Neural cell (in vitro differentiated cells): Measurements from ENCODE around the gene CABLES2. TPM values are rescaled to one million over a fixed set of nuclear protein-coding genes. Genes with fewer than 3 reads are reported as not detected.

Experiments
- H2AFZ ChIP-seq: fragments of 200-600, 300-800 bp; sonication (generic), shearing (Covaris generic); 2 replicates; pipeline ENCODE4 v1.6.0; 2014; ENCODE audit warnings: low read depth, mild to moderate bottlenecking, antibody characterized with exemption, low read length, moderate library complexity
- H3F3A ChIP-seq: fragments of 200-600 bp; shearing (Covaris generic); 2 replicates; pipeline ENCODE4 v1.6.1; 2016; ENCODE audit warnings: mild to moderate bottlenecking, moderate library complexity, mixed read lengths, antibody characterized with exemption, low read length; ENCODE audit not compliant: insufficient read depth, poor library complexity, severe bottlenecking
- H3K27ac ChIP-seq: fragments of 200-600, 300-800 bp; sonication (generic), shearing (Covaris generic); 2 replicates; pipeline ENCODE4 v1.5.1; 2014; ENCODE audit warnings: mild to moderate bottlenecking, low read length, moderate library complexity
- H3K27me3 ChIP-seq: fragments of 300-800, 200-600 bp; sonication (generic), shearing (Covaris generic); 2 replicates; pipeline ENCODE4 v1.6.0; 2014; ENCODE audit warnings: mild to moderate bottlenecking, low read depth, low read length, moderate library complexity; ENCODE audit not compliant: insufficient read depth
- H3K36me3 ChIP-seq: fragments of 300-800, 200-600 bp; sonication (generic), shearing (Covaris generic); 2 replicates; pipeline ENCODE4 v1.5.1; 2014; ENCODE audit warnings: mild to moderate bottlenecking, antibody characterized with exemption, low read length, moderate library complexity; ENCODE audit not compliant: insufficient read depth
- H3K4me2 ChIP-seq: fragments of 300-800, 200-600 bp; sonication (generic), shearing (Covaris generic); 2 replicates; pipeline ENCODE4 v1.6.0; 2014; ENCODE audit warnings: mild to moderate bottlenecking, low read length
- H3K4me3 ChIP-seq: fragments of 300-800, 200-600 bp; sonication (generic), shearing (Covaris generic); 2 replicates; pipeline ENCODE4 v1.5.1; 2014; ENCODE audit warnings: mild to moderate bottlenecking, low read length, moderate library complexity
- H3K79me2 ChIP-seq: fragments of 200-600 bp; shearing (Covaris generic); replicated peaks from 2 replicates; pipeline ENCODE4 v1.6.0; 2014; ENCODE audit warnings: mild to moderate bottlenecking, low read length, moderate library complexity; ENCODE audit not compliant: insufficient read depth
- H3K9ac ChIP-seq: fragments of 300-800, 200-600 bp; sonication (generic), shearing (Covaris generic); 2 replicates; pipeline ENCODE4 v1.6.1; 2016; ENCODE audit warnings: mild to moderate bottlenecking, low read length, mixed read lengths
- H3K9me2 ChIP-seq: fragments of 200-600 bp; shearing (Covaris generic); 2 replicates; pipeline ENCODE4 v1.6.1; 2016; ENCODE audit warnings: mild to moderate bottlenecking, low read length, mixed read lengths; ENCODE audit not compliant: insufficient read depth
- H3K9me3 ChIP-seq: fragments of 200-600, 300-800 bp; sonication (generic), shearing (Covaris generic); 2 replicates; pipeline ENCODE4 v1.6.1; 2016; ENCODE audit warnings: mild to moderate bottlenecking, mixed run types, low read length, moderate library complexity, mixed read lengths
- H4K20me1 ChIP-seq: fragments of 200-600 bp; shearing (Covaris generic); 2 replicates; pipeline ENCODE4 v1.6.1; 2016; ENCODE audit warnings: mild to moderate bottlenecking, mixed run types; ENCODE audit not compliant: insufficient read depth
- EP300 ChIP-seq: fragments of 450-650 bp; conservative IDR thresholded peaks from 2 replicates; pipeline ENCODE4 v1.6.1; 2014; ENCODE audit warnings: antibody characterized with exemption, mild to moderate bottlenecking, moderate library complexity; ENCODE audit not compliant: poor library complexity, severe bottlenecking
- EZH2 ChIP-seq: fragments of 200-600, 300-800 bp; shearing (Covaris generic), sonication (generic); IDR thresholded peaks from 2 replicates; pipeline ENCODE4 v1.6.1; 2014; ENCODE audit warnings: antibody characterized with exemption, low read length, borderline replicate concordance, mild to moderate bottlenecking; ENCODE audit not compliant: insufficient read depth, poor library complexity, severe bottlenecking
- MXI1 ChIP-seq: fragments of 450-650 bp; conservative IDR thresholded peaks from 2 replicates; pipeline ENCODE4 v1.6.1; 2014; ENCODE audit warnings: antibody characterized with exemption, mild to moderate bottlenecking; ENCODE audit not compliant: poor library complexity, severe bottlenecking
- POLR2AphosphoS5 ChIP-seq: IDR thresholded peaks from 2 replicates; pipeline ENCODE4 v1.6.1; 2012
- RAD21 ChIP-seq: fragments of 450-650 bp; conservative IDR thresholded peaks from 2 replicates; pipeline ENCODE4 v1.6.1; 2014; ENCODE audit warnings: antibody characterized with exemption, mild to moderate bottlenecking, moderate library complexity
- SMC3 ChIP-seq: fragments of 450-650 bp; conservative IDR thresholded peaks from 2 replicates; pipeline ENCODE4 v1.6.1; 2014; ENCODE audit warnings: antibody characterized with exemption, mild to moderate bottlenecking, moderate library complexity; ENCODE audit not compliant: poor library complexity
- TAF1 ChIP-seq: IDR thresholded peaks from 2 replicates; pipeline ENCODE4 v1.6.1; 2012; ENCODE audit warnings: low read depth
- polyA plus RNA-seq: library from polyadenylated mRNA; depleted of rRNA; stranded (reverse); fragments of >200 nt; gene quantifications from 2 replicates; pipeline ENCODE4 v1.2.3, GENCODE V29; 2014
- TF ChIP-seq, protein P1 (sequence below): fragments of 450-650 bp; IDR thresholded peaks from 2 replicates; pipeline ENCODE4 v1.5.1; 2014; ENCODE audit warnings: antibody characterized with exemption, mild to moderate bottlenecking, moderate library complexity; ENCODE audit not compliant: poor library complexity, severe bottlenecking
- TF ChIP-seq, protein P2 (sequence below): IDR thresholded peaks from 2 replicates; pipeline ENCODE4 v1.6.1; 2012; ENCODE audit warnings: borderline replicate concordance

The CABLES2 gene
- polyA plus RNA-seq, 1 donor from 2014 or later, result 8.3 TPM

DNA sequence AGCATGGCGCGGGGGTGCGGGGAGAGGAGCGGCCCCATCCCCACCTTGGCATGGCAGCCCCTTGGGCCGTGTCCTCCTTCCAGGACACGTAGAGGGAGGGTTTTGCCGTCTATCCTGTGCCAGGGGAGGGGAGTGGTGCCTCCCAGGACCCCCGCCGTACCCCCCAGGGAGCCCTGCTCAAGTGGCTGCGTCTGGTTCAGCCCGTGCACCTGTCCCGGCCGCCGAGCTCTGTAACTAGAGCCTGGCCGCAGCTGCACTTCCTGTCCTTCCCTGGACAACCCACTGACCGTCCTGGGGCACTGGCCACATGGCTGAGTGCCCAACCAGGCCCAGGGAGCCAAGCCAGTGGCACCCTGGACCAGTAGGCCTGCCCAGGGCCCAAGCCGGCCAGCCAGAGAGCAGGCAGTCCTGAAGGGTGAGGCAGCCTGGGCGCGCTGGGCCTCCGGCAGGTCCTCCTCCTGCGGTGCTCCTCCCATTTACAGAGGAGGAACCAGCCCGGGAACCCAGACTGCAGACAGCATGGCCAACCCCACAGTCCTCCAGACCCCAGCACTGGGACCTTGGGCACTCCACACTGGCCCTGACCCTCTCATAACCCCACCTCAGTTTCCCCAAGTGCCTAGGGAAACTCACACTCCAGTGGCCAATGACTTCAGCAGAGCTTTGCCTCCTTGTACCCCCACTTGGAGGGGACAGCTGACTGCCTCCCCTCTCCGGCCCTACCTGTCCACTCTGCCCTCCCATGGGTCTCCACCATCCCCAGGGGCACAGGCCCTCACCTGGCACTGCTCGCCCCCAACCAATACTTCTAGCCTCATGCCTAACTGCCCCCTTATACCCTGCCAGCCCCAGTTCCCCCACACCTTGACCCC, 48.7 kb downstream of the CABLES2 start:
- H3K27ac ChIP-seq, result no peak overlapping the region
- no peaks in the 10 kb centered on the region for H3K79me2 ChIP-seq
- H3K4me3 ChIP-seq, result no peak overlapping the region
- no peaks in the 10 kb centered on the region for H3K9me3 ChIP-seq
- no peaks in the 10 kb centered on the region for H3K9me2 ChIP-seq
- H2AFZ ChIP-seq, result no peak overlapping the region
- no peaks in the 10 kb centered on the region for H3K27me3 ChIP-seq
- TF ChIP-seq, protein P1, sequence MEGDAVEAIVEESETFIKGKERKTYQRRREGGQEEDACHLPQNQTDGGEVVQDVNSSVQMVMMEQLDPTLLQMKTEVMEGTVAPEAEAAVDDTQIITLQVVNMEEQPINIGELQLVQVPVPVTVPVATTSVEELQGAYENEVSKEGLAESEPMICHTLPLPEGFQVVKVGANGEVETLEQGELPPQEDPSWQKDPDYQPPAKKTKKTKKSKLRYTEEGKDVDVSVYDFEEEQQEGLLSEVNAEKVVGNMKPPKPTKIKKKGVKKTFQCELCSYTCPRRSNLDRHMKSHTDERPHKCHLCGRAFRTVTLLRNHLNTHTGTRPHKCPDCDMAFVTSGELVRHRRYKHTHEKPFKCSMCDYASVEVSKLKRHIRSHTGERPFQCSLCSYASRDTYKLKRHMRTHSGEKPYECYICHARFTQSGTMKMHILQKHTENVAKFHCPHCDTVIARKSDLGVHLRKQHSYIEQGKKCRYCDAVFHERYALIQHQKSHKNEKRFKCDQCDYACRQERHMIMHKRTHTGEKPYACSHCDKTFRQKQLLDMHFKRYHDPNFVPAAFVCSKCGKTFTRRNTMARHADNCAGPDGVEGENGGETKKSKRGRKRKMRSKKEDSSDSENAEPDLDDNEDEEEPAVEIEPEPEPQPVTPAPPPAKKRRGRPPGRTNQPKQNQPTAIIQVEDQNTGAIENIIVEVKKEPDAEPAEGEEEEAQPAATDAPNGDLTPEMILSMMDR, result no peak
- TF ChIP-seq EZH2, result no peak
- no peak for TF ChIP-seq SMC3
- no peak for TF ChIP-seq RAD21
- TF ChIP-seq, protein P2, sequence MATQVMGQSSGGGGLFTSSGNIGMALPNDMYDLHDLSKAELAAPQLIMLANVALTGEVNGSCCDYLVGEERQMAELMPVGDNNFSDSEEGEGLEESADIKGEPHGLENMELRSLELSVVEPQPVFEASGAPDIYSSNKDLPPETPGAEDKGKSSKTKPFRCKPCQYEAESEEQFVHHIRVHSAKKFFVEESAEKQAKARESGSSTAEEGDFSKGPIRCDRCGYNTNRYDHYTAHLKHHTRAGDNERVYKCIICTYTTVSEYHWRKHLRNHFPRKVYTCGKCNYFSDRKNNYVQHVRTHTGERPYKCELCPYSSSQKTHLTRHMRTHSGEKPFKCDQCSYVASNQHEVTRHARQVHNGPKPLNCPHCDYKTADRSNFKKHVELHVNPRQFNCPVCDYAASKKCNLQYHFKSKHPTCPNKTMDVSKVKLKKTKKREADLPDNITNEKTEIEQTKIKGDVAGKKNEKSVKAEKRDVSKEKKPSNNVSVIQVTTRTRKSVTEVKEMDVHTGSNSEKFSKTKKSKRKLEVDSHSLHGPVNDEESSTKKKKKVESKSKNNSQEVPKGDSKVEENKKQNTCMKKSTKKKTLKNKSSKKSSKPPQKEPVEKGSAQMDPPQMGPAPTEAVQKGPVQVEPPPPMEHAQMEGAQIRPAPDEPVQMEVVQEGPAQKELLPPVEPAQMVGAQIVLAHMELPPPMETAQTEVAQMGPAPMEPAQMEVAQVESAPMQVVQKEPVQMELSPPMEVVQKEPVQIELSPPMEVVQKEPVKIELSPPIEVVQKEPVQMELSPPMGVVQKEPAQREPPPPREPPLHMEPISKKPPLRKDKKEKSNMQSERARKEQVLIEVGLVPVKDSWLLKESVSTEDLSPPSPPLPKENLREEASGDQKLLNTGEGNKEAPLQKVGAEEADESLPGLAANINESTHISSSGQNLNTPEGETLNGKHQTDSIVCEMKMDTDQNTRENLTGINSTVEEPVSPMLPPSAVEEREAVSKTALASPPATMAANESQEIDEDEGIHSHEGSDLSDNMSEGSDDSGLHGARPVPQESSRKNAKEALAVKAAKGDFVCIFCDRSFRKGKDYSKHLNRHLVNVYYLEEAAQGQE, result no peak
- no peak for TF ChIP-seq EP300
- no peak for TF ChIP-seq MXI1
- no peak for TF ChIP-seq TAF1
- TF ChIP-seq POLR2AphosphoS5, result no peak
- no peak overlapping the region for H3K9ac ChIP-seq
- no peaks in the 10 kb centered on the region for H3F3A ChIP-seq
- H4K20me1 ChIP-seq, result no peaks in the 10 kb centered on the region
- no peaks in the 10 kb centered on the region for H3K36me3 ChIP-seq
- H3K4me2 ChIP-seq, result no peak overlapping the region

GRCh38 chr20:62357681-62358080, 49.4 kb downstream of the CABLES2 start:
- no peaks in the 10 kb centered on the region for H3K9me3 ChIP-seq
- H3K9me2 ChIP-seq, result no peaks in the 10 kb centered on the region
- no peak overlapping the region for H3K4me3 ChIP-seq
- no peak overlapping the region for H3K27ac ChIP-seq
- no peaks in the 10 kb centered on the region for H3F3A ChIP-seq
- H3K9ac ChIP-seq, result no peak overlapping the region
- TF ChIP-seq RAD21 (no peak), POLR2AphosphoS5 (no peak), MXI1 (no peak), TAF1 (no peak), EP300 (no peak), SMC3 (no peak), EZH2 (no peak)
- TF ChIP-seq, protein P1, result no peak
- TF ChIP-seq, protein P2, result no peak
- no peaks in the 10 kb centered on the region for H3K79me2 ChIP-seq
- H3K4me2 ChIP-seq, result no peak overlapping the region
- no peaks in the 10 kb centered on the region for H3K36me3 ChIP-seq
- H2AFZ ChIP-seq, result no peak overlapping the region
- no peaks in the 10 kb centered on the region for H4K20me1 ChIP-seq
- no peaks in the 10 kb centered on the region for H3K27me3 ChIP-seq
